Skeletal muscle satellite cell (primary cell): ENCODE measurements around the gene RFESD. TPM values are rescaled to one million over a fixed set of nuclear protein-coding genes. Genes with fewer than 3 reads are reported as not detected.

ENCODE experiments used
- H3K27me3 ChIP-seq: 2 replicates; pipeline ENCODE4 v1.7.0; 2013; ENCODE audit warnings: low read length; ENCODE audit not compliant: control insufficient read depth, insufficient read depth
- H3K36me3 ChIP-seq: 2 replicates; pipeline ENCODE4 v1.7.0; 2013; ENCODE audit warnings: mild to moderate bottlenecking, control low read depth, low read length; ENCODE audit not compliant: insufficient read depth
- H3K4me1 ChIP-seq: 2 replicates; pipeline ENCODE4 v1.7.0; 2013; ENCODE audit warnings: low read length; ENCODE audit not compliant: control insufficient read depth, insufficient read depth
- H3K4me2 ChIP-seq: 2 replicates; pipeline ENCODE4 v1.7.0; 2013; ENCODE audit warnings: mild to moderate bottlenecking, low read length
- H3K4me3 ChIP-seq: 2 replicates; pipeline ENCODE4 v1.7.0; 2013; ENCODE audit warnings: low read length
- H3K9ac ChIP-seq: 2 replicates; pipeline ENCODE4 v1.7.0; 2013; ENCODE audit warnings: mild to moderate bottlenecking, low read depth, low read length, moderate library complexity
- H3K9me3 ChIP-seq: replicated peaks from 2 replicates; pipeline ENCODE4 v1.7.0; 2013; ENCODE audit warnings: mild to moderate bottlenecking, control low read depth, low read length
- total RNA-seq: library from RNA; depleted of rRNA; stranded (reverse); fragments of >200 nt; gene quantifications from 2 replicates; pipeline ENCODE4 v1.2.3, GENCODE V29; 2012; rRNA removed

The RFESD gene
- total RNA-seq: 1.7 and 1.8 TPM in 2 replicates

DNA sequence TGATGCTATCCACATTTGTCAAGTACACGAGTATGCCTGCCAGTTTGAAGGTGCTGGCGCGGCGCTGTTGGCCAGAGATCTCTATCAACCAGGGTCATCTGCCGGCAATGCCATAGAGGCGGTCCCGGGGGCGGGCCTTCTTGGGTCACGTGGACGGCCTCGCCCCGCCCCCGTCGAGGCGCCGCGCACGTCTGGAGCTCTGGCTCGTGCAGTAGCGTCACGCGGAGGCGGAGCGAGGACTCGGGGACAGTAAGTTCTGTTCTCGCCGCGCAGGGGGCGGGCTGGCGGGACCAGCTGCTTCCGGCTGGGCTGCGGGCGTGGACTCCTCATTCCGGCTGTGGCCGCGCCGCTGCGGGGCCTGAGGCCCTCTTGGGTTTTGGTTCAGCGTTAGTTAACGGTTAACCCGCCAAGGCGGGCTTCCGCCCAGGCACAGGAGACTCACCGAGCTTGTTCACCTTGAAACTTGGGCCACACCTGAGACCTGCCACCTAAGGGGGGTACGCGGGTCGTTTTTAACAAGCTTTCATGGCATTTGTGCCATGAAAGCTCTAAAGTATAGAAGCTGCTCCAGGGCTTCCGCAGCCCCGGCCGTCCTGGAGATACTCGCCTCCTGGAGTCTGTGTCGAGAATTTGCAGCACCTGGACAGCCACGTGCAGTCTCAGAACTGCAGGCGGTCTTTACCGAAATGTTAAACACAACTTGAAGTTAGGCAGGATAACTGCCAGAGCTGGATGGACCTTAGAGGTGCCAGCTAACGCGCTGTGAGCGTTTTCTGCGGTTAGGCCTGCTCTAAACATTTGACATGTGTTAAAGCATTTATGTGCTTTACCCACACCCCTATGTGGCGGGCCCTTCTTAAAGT, at the start of gene RFESD:
RFESD (plus strand) TSS at position 209 of the 863 bp plus-strand sequence. CDS start 5,495 bp downstream, outside the sequence.
- no peaks in the 10 kb centered on the region for H3K27me3 ChIP-seq
- H3K9me3 ChIP-seq: no peaks in the 10 kb centered on the region
- H3K9ac ChIP-seq: peak within 1 kb of the TSS; percentile 95
- H3K36me3 ChIP-seq: no peaks in the 10 kb centered on the region
- peaks cover 15% of the 10 kb centered on the region for H3K4me1 ChIP-seq
- H3K4me3 ChIP-seq: peak within 1 kb of the TSS; percentile 79
- H3K4me2 ChIP-seq: peak within 1 kb of the TSS; percentile 95

DNA sequence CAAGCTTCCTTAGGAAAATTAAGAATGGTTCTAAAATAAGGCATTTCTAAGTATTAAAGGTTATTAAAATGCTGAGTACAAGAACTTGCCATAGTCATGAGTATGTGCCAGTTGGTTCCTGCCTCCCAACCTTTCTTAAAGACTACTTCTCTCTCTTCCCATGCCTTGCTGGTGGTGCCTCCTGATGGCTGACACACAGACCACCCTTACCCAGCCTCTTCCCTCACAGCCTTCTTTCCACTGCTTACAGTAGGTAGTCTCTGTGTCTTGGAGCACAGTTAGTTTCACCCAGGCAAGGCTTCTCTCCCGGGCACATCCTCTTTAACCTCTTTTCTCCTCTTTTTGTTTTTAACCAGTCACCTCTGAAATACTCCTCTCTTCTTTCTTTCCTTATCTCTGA, 47.3 kb upstream of the RFESD start:
- no peak overlapping the region for H3K9ac ChIP-seq
- no peak overlapping the region for H3K4me3 ChIP-seq
- H3K36me3 ChIP-seq: no peaks in the 10 kb centered on the region
- H3K4me2 ChIP-seq: no peak overlapping the region
- H3K9me3 ChIP-seq: no peaks in the 10 kb centered on the region
- H3K27me3 ChIP-seq: no peaks in the 10 kb centered on the region
- H3K4me1 ChIP-seq: no peaks in the 10 kb centered on the region

DNA sequence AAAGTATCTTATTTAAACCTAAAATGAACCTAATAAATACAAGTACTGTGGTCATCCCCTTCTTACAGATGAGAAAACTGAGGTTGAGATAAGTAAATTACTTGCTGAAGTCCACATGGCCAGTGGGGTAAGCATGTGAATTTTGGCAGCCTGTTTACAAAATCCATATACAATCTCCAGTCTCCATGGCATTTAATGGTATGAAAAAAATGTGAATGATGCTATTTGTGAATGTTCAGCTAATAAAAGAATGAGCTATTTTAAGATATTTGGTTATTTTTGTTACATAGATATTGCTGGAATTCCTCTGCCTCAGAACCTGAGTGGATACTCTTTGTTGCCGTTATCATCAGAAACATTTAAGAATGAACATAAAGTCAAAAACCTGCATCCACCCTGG, 46.0 kb upstream of the RFESD start:
- H3K9ac ChIP-seq: no peak overlapping the region
- H3K4me2 ChIP-seq: no peak overlapping the region
- H3K4me3 ChIP-seq: no peak overlapping the region
- H3K4me1 ChIP-seq: no peaks in the 10 kb centered on the region
- H3K27me3 ChIP-seq: no peaks in the 10 kb centered on the region
- no peaks in the 10 kb centered on the region for H3K9me3 ChIP-seq
- H3K36me3 ChIP-seq: no peaks in the 10 kb centered on the region

DNA sequence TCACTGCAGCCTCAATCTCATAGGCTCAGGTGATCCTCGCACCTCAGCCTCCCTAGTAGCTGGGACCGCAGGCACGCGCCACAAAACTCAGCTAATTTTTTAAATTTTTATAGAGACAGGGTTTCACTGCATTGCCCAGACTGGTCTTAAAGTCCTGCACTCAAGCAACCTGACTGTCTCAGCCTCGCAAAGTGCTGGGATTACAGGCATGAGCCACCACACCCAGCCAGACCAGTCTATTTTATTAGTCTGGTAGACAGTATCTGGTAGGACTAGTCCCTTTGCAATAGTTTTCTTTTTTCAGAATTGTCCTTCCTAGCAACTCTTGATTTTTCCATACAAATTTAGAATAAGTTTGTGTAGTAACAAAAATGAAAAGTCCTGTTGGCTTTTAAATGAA, 40.8 kb upstream of the RFESD start:
- H3K9me3 ChIP-seq: no peaks in the 10 kb centered on the region

DNA sequence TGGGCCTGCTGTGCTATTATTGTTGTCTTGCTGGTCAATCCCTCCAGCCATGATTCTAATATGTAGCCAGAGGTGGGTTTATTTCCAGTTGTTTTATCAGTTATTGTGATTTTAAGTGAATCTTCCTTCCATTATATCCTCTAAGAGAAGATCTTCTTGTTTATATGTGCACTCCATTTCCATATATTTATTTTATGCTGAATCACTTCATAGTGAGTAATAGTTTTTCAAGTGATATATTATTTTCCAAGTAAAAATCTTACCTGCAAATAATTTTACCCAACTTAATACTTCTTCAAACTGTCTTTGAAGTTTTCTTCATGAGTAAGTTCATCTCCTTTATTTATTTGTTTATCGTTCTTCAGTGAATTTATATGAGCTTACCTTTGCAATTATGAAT, 40.2 kb upstream of the RFESD start:
- Histone ChIP-seq H3K4me3 (no peak overlapping the region), H3K9me3 (no peaks in the 10 kb centered on the region), H3K27me3 (no peaks in the 10 kb centered on the region), H3K4me2 (no peak overlapping the region), H3K9ac (no peak overlapping the region), H3K36me3 (no peaks in the 10 kb centered on the region), H3K4me1 (no peaks in the 10 kb centered on the region)

More for the DNA sequence above, 40.8 kb upstream of the RFESD start:
- Histone ChIP-seq H3K9ac (no peak overlapping the region), H3K4me2 (no peak overlapping the region), H3K4me1 (no peaks in the 10 kb centered on the region), H3K27me3 (no peaks in the 10 kb centered on the region), H3K36me3 (no peaks in the 10 kb centered on the region), H3K4me3 (no peak overlapping the region)

DNA sequence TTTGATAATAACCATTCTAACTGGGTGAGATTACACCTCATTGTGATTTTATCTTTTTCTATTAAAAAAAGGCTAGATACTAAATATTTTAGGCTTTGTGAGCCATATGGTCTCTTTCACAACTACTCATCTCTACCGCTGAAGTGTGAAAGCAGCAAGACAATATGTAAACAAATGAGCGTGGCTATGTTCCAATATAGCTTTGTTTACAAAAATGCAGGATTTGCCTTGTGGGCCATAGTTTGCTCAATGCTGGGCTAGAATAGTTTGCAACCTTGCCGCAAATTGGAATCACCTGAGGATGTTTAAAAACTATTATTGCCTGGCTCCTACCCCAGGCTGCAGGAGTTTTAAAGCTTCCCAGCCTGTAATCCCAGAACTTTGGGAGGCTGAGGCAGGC, 36.9 kb upstream of the RFESD start:
- no peak overlapping the region for H3K4me2 ChIP-seq
- H3K36me3 ChIP-seq: no peaks in the 10 kb centered on the region
- H3K9me3 ChIP-seq: no peaks in the 10 kb centered on the region
- no peaks in the 10 kb centered on the region for H3K27me3 ChIP-seq
- H3K4me1 ChIP-seq: no peaks in the 10 kb centered on the region
- H3K4me3 ChIP-seq: no peak overlapping the region
- no peak overlapping the region for H3K9ac ChIP-seq

DNA sequence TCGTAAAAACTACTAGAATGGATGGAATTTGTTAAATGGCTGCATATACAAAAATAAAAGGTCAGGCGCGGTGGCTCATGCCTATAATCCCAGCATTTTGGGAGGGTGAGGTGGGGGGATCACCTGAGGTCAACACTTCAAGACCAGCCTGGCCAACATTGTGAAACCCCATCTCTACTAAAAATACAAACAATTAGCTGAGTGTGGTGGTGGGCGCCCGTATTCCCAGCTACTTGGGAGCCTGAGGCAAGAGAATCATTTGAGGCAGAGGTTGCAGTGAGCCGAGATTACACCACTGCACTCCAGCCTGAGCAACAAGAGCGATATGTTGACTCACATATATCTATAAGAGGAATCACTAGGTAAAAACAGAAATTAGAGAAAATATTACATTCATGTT, 36.0 kb upstream of the RFESD start:
- no peak overlapping the region for H3K4me2 ChIP-seq
- no peaks in the 10 kb centered on the region for H3K27me3 ChIP-seq
- no peaks in the 10 kb centered on the region for H3K4me1 ChIP-seq
- no peaks in the 10 kb centered on the region for H3K9me3 ChIP-seq
- H3K9ac ChIP-seq: no peak overlapping the region
- no peaks in the 10 kb centered on the region for H3K36me3 ChIP-seq
- no peak overlapping the region for H3K4me3 ChIP-seq

DNA sequence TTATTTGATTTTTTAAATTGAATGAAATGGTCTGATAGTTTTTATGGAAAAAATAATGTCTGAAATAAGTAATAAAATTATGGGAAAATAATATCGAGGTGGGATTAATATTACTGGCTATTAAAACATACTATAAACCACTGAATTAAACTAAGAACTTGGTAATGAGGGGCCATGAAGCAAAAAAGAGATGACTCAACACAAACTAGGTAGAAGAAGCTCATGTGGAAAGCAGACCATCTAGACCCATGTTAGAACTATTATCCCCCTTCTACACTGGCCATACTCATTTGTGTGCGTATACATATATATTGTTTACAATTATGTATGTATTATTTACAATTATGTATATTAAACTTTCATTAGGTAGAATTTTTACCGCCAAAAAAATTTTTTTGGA, 35.2 kb upstream of the RFESD start:
- no peaks in the 10 kb centered on the region for H3K9me3 ChIP-seq
- no peaks in the 10 kb centered on the region for H3K27me3 ChIP-seq
- H3K4me1 ChIP-seq: peaks cover 4% of the 10 kb centered on the region
- H3K4me3 ChIP-seq: no peak overlapping the region
- no peaks in the 10 kb centered on the region for H3K36me3 ChIP-seq
- no peak overlapping the region for H3K9ac ChIP-seq
- no peak overlapping the region for H3K4me2 ChIP-seq

DNA sequence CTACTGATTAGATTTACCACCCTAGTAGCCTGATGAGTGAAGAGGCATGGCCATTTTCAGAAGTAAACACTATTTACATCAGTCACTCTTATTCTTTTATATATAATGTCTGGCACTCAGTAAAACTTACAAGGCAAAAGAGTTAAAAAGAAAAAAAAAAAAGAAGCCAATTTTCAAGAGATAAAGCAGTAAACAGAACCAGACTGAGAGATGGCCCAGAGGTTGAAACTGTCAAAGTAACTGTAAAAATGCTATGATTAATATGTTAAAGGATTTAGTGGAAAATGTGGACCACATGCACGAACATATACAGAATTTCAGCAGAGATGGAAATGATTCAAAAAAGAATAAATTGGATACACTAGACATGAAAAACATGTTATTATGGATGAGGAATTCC, 33.1 kb upstream of the RFESD start:
- Histone ChIP-seq H3K27me3 (no peaks in the 10 kb centered on the region), H3K9me3 (no peaks in the 10 kb centered on the region), H3K36me3 (no peaks in the 10 kb centered on the region), H3K4me3 (no peak overlapping the region), H3K4me2 (no peak overlapping the region), H3K9ac (no peak overlapping the region), H3K4me1 (peaks cover 12% of the 10 kb centered on the region)

DNA sequence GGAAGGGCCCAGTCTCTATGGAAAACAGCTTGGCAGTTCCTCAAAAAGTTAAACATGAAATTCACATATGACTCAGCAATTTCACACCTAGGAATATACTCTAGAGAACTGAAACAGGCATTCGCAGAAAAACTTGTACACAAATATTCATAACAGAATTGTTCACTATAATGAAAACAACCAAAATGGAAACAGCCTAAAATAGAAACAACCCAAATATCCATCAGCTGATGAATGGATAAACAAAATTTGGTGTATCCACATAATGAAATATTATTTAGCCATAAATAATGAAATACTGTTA, 31.5 kb upstream of the RFESD start:
- Histone ChIP-seq H3K27me3 (no peaks in the 10 kb centered on the region), H3K4me2 (no peak overlapping the region), H3K4me3 (no peak overlapping the region), H3K4me1 (peaks cover 21% of the 10 kb centered on the region), H3K36me3 (no peaks in the 10 kb centered on the region), H3K9me3 (no peaks in the 10 kb centered on the region), H3K9ac (no peak overlapping the region)

DNA sequence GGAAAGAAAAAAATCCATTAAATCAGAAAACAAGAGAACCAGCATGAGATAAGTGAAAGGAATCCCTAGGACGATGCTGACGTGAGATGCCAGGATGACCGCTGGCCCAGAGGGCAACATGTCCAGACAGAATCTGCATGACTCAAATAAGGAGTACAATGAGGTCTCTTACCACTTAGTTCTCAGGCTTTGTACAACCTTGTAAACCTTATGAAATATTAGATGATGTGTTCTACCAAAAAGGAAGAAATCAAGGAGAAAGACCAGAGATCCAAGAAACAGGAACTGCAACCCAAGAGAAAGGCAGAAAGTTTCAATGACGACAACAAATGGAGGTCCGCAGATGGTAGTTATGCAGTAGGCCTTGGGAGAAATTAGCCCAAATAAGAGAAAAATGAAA, 29.5 kb upstream of the RFESD start:
- Histone ChIP-seq H3K4me2 (peak overlapping the region; percentile 32), H3K4me3 (no peak overlapping the region), H3K36me3 (no peaks in the 10 kb centered on the region), H3K9me3 (no peaks in the 10 kb centered on the region), H3K4me1 (peaks cover 34% of the 10 kb centered on the region), H3K27me3 (peaks cover 5% of the 10 kb centered on the region), H3K9ac (no peak overlapping the region)

DNA sequence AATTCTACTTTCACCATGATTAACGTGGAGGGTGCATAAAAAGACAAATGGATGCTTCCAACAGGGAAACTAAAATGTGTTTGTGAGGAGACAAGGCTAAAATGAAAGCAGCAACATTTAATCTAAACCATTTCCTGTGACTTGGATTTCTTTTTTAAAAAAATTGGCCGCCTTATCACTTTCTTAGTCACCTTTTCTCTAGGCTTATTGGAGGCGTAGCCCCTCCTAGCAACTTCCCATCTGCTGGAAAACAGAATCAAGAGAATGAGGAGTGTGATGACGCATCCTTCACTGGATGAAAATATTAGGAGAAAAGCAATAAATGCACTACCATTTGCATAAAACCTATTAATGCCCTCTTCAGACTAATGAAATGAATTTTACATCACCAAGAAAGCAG, 27.5 kb upstream of the RFESD start:
- Histone ChIP-seq H3K4me1 (peaks cover 34% of the 10 kb centered on the region), H3K4me3 (no peak overlapping the region), H3K9ac (no peak overlapping the region), H3K4me2 (peak overlapping the region; percentile 99), H3K27me3 (peaks cover 5% of the 10 kb centered on the region), H3K36me3 (no peaks in the 10 kb centered on the region), H3K9me3 (no peaks in the 10 kb centered on the region)
